Central memory CD8-positive, alpha-beta T cell (primary cell): ENCODE data around the gene THAP3.
"Not testable (repeated sequence)": the region's sequence is repeated elsewhere in the genome, so short reads cannot be mapped to it uniquely, and the experiment has no call there.

Source experiments
- ATAC-seq: fragments of 150-1000 bp; cut with Tn5 transposase; replicated peaks from 2 replicates; pipeline ENCODE4 v1.10.0; 2022; ENCODE audit warnings: mild to moderate bottlenecking, moderate FRiP score, moderate number of reproducible peaks; ENCODE audit not compliant: poor library complexity, severe bottlenecking; ENCODE audit errors: extremely low read depth
- DNase-seq, 2 donors: peaks; one replicate each; pipeline ENCODE4 v3.0.0; 2021; ENCODE audit warnings: low spot score in 2 of 2
- H3K27ac Mint-ChIP-seq: one replicate; pipeline ENCODE4 v1.8.0; 2022; ENCODE audit warnings: low read depth, mild to moderate bottlenecking, moderate library complexity, mixed read lengths
- H3K27me3 Mint-ChIP-seq: one replicate; pipeline ENCODE4 v1.8.0; 2022; ENCODE audit warnings: mixed read lengths
- H3K36me3 Mint-ChIP-seq: one replicate; pipeline ENCODE4 v1.8.0; 2022; ENCODE audit warnings: mild to moderate bottlenecking, moderate library complexity, mixed read lengths; ENCODE audit not compliant: insufficient read depth
- H3K4me1 Mint-ChIP-seq: one replicate; pipeline ENCODE4 v1.8.0; 2022; ENCODE audit warnings: mixed read lengths
- H3K4me3 Mint-ChIP-seq: one replicate; pipeline ENCODE4 v1.8.0; 2022; ENCODE audit warnings: mild to moderate bottlenecking, moderate library complexity, mixed read lengths
- H3K9me3 Mint-ChIP-seq: one replicate; pipeline ENCODE4 v1.8.0; 2022; ENCODE audit warnings: mixed read lengths

Gene THAP3

GRCh38 chr1:6594977-6595740 lies 29.5 kb upstream of the THAP3 start:
- H3K4me1 Mint-ChIP-seq = peaks cover 25% of the 10 kb centered on the region
- no peak overlapping the region for H3K4me3 Mint-ChIP-seq
- ATAC-seq (no peak), DNase-seq (no peak)
- H3K9me3 Mint-ChIP-seq = no peaks in the 10 kb centered on the region
- peaks cover 43% of the 10 kb centered on the region for H3K36me3 Mint-ChIP-seq
- H3K27ac Mint-ChIP-seq = no peak overlapping the region
- no peaks in the 10 kb centered on the region for H3K27me3 Mint-ChIP-seq

- Mint-ChIP-seq H3K4me3 (no peak overlapping the region), H3K36me3 (peaks cover 51% of the 10 kb centered on the region)
- no peak for ATAC-seq
Observed at GRCh38 chr1:6596351-6596750, 28.3 kb upstream of the THAP3 start.

GRCh38 chr1:6596886-6597776 lies 27.5 kb upstream of the THAP3 start:
- H3K27ac Mint-ChIP-seq = no peak overlapping the region
- H3K4me1 Mint-ChIP-seq = peaks cover 37% of the 10 kb centered on the region
- no peak for ATAC-seq
- no peak overlapping the region for H3K4me3 Mint-ChIP-seq
- peaks cover 54% of the 10 kb centered on the region for H3K36me3 Mint-ChIP-seq
- no peak for DNase-seq
- no peaks in the 10 kb centered on the region for H3K27me3 Mint-ChIP-seq
- no peaks in the 10 kb centered on the region for H3K9me3 Mint-ChIP-seq

More at GRCh38 chr1:6596351-6596750, 28.3 kb upstream of the THAP3 start:
- no peaks in the 10 kb centered on the region for H3K9me3 Mint-ChIP-seq
- peaks cover 37% of the 10 kb centered on the region for H3K4me1 Mint-ChIP-seq
- no peaks in the 10 kb centered on the region for H3K27me3 Mint-ChIP-seq
- no peak overlapping the region for H3K27ac Mint-ChIP-seq
- no peak for DNase-seq

GRCh38 chr1:6597777-6598131 lies 26.9 kb upstream of the THAP3 start:
- Mint-ChIP-seq H3K27me3 (no peaks in the 10 kb centered on the region), H3K9me3 (no peaks in the 10 kb centered on the region), H3K4me1 (peaks cover 37% of the 10 kb centered on the region), H3K27ac (no peak overlapping the region), H3K36me3 (peaks cover 52% of the 10 kb centered on the region), H3K4me3 (no peak overlapping the region)
- ATAC-seq = no peak
- no peak for DNase-seq

- Mint-ChIP-seq H3K36me3 (peaks cover 50% of the 10 kb centered on the region), H3K4me3 (peak overlapping the region; percentile 97), H3K4me1 (peaks cover 37% of the 10 kb centered on the region), H3K9me3 (no peaks in the 10 kb centered on the region), H3K27me3 (no peaks in the 10 kb centered on the region), H3K27ac (peak overlapping the region; percentile 93)
- ATAC-seq (peak; percentile 14), DNase-seq (no peak)
Observed at GRCh38 chr1:6599141-6599975, 25.3 kb upstream of the THAP3 start.

- not testable (repeated sequence) for H3K27me3 Mint-ChIP-seq
- peak overlapping the region; percentile 93 for H3K27ac Mint-ChIP-seq
Observed at GRCh38 chr1:6599991-6600390, 24.7 kb upstream of the THAP3 start.

GRCh38 chr1:6600410-6601048 lies 24.1 kb upstream of the THAP3 start:
- Mint-ChIP-seq H3K36me3 (peaks cover 46% of the 10 kb centered on the region), H3K27me3 (no peaks in the 10 kb centered on the region), H3K9me3 (no peaks in the 10 kb centered on the region), H3K4me1 (peaks cover 30% of the 10 kb centered on the region), H3K4me3 (peak overlapping the region; percentile 97), H3K27ac (peak overlapping the region; percentile 93)
- DNase-seq = no peak
- ATAC-seq = no peak

More at GRCh38 chr1:6599991-6600390, 24.7 kb upstream of the THAP3 start:
- H3K9me3 Mint-ChIP-seq, ATAC-seq, DNase-seq: not testable (repeated sequence)
- peak overlapping the region; percentile 97 for H3K4me3 Mint-ChIP-seq
- peaks cover 49% of the 10 kb centered on the region for H3K36me3 Mint-ChIP-seq
- peaks cover 36% of the 10 kb centered on the region for H3K4me1 Mint-ChIP-seq

- H3K4me3 Mint-ChIP-seq = peak overlapping the region; percentile 97
- peak overlapping the region; percentile 93 for H3K27ac Mint-ChIP-seq
- ATAC-seq (peak; percentile 45), DNase-seq (peak in 1 of 2 donors; percentile 58)
- peaks cover 39% of the 10 kb centered on the region for H3K36me3 Mint-ChIP-seq
- peaks cover 24% of the 10 kb centered on the region for H3K4me1 Mint-ChIP-seq
- no peaks in the 10 kb centered on the region for H3K9me3 Mint-ChIP-seq
- no peaks in the 10 kb centered on the region for H3K27me3 Mint-ChIP-seq
Observed at GRCh38 chr1:6601049-6601922, 23.4 kb upstream of the THAP3 start.

GRCh38 chr1:6601923-6602668 lies 22.6 kb upstream of the THAP3 start:
- peak overlapping the region; percentile 97 for H3K4me3 Mint-ChIP-seq
- H3K27ac Mint-ChIP-seq = no peak overlapping the region
- no peaks in the 10 kb centered on the region for H3K27me3 Mint-ChIP-seq
- peak; percentile 20 for ATAC-seq
- H3K36me3 Mint-ChIP-seq = peaks cover 32% of the 10 kb centered on the region
- no peak for DNase-seq
- H3K4me1 Mint-ChIP-seq = peaks cover 24% of the 10 kb centered on the region
- H3K9me3 Mint-ChIP-seq = no peaks in the 10 kb centered on the region

- Mint-ChIP-seq H3K4me1 (peaks cover 24% of the 10 kb centered on the region), H3K4me3 (peak within 1 kb of the TSS; percentile 97)
Observed at GRCh38 chr1:6602669-6603237, 21.9 kb upstream of the THAP3 start, which contains the start of gene KLHL21. KLHL21 (minus strand) TSS chr1:6602869; CDS start chr1:6602817, 52 bp downstream.

More at GRCh38 chr1:6602669-6603237, 21.9 kb upstream of the THAP3 start, which contains the start of gene KLHL21:
- DNase-seq (peak; percentile 61 to 72), ATAC-seq (peak; percentile 61)
- Mint-ChIP-seq H3K36me3 (peaks cover 29% of the 10 kb centered on the region), H3K27ac (peak within 1 kb of the TSS; percentile 93), H3K27me3 (no peaks in the 10 kb centered on the region), H3K9me3 (no peaks in the 10 kb centered on the region)
